Measurements from ENCODE around the gene CBLL2.
"Not testable (repeated sequence)": the region's sequence is repeated elsewhere in the genome, so short reads cannot be mapped to it uniquely, and the experiment has no call there.

CBLL2 gene

GRCh38 chrX:22272613-22273012 is at the start of gene CBLL2:
Gene CBLL2 (plus strand): TSS chrX:22272913. CDS start chrX:22272992, 79 bp downstream.
- no peak for DNase-seq

GRCh38 chrX:22234380-22234779 is 38.3 kb upstream of the CBLL2 start:
- DNase-seq = no peak

- no peak for DNase-seq
Observed at GRCh38 chrX:22237479-22237878, 35.2 kb upstream of the CBLL2 start.

- no peak for DNase-seq
Observed at GRCh38 chrX:22246620-22247019, 26.1 kb upstream of the CBLL2 start.

- DNase-seq = no peak
Observed at GRCh38 chrX:22247169-22247568, 25.5 kb upstream of the CBLL2 start.

- DNase-seq = no peak
Observed at GRCh38 chrX:22248401-22248800, 24.3 kb upstream of the CBLL2 start.

GRCh38 chrX:22249371-22249770 is 23.3 kb upstream of the CBLL2 start:
- DNase-seq = no peak

- no peak for DNase-seq
Observed at GRCh38 chrX:22268706-22269105, 4.0 kb upstream of the CBLL2 start.

GRCh38 chrX:22273714-22274317 is 1.1 kb downstream of the CBLL2 start:
- DNase-seq = no peak

- no peak for DNase-seq
Observed at GRCh38 chrX:22276781-22277180, 4.1 kb downstream of the CBLL2 start.

- DNase-seq = no peak
Observed at GRCh38 chrX:22278375-22278774, 5.7 kb downstream of the CBLL2 start.

- DNase-seq = not testable (repeated sequence)
Observed at GRCh38 chrX:22289209-22289608, 16.5 kb downstream of the CBLL2 start.

- DNase-seq = no peak
Observed at GRCh38 chrX:22296871-22297270, 24.2 kb downstream of the CBLL2 start.

- peak; percentile 49 for DNase-seq
Observed at GRCh38 chrX:22300130-22300529, 27.4 kb downstream of the CBLL2 start.

- DNase-seq = no peak
Observed at GRCh38 chrX:22310779-22311178, 38.1 kb downstream of the CBLL2 start.

GRCh38 chrX:22313766-22314165 is 41.1 kb downstream of the CBLL2 start:
- DNase-seq = no peak

GRCh38 chrX:22314211-22314610 is 41.5 kb downstream of the CBLL2 start:
- no peak for DNase-seq

GRCh38 chrX:22314692-22315091 is 42.0 kb downstream of the CBLL2 start:
- DNase-seq = no peak

GRCh38 chrX:22315151-22315550 is 42.4 kb downstream of the CBLL2 start:
- no peak for DNase-seq

- no peak for DNase-seq
Observed at GRCh38 chrX:22320236-22320873, 47.6 kb downstream of the CBLL2 start.

- DNase-seq = no peak
Observed at GRCh38 chrX:22323541-22323940, 50.8 kb downstream of the CBLL2 start.
